ENCODE results near the gene DRD3.

DRD3 gene

GRCh38 chr3:114179575-114179974, 723 bp upstream of the DRD3 start:
- no peak for DNase-seq (ENCODE audit: low read depth)

GRCh38 chr3:114176890-114177289, 2.0 kb downstream of the DRD3 start:
- DNase-seq (ENCODE audit: low read depth) = no peak

DNA sequence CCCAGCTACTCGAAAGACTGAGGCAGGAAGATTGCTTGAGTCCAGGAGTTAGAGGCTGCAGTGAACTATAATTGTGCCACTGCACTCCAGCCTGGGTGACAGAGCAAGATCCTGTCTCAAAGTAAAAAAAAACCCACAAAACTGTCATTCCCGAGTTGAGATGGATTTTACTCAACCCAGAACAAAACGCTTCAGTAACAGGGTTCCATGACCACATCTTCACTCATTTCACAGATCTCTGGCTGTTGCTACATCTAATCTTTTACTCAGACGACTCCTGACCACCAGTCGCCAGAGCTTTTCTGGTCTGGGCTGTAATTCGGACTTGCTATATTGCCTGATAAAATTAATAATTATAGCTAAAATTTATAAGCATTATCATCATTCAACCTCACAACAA, 2.4 kb downstream of the DRD3 start:
- no peak for DNase-seq (ENCODE audit: low read depth)

GRCh38 chr3:114175204-114175987, 3.5 kb downstream of the DRD3 start:
- no peak for DNase-seq (ENCODE audit: low read depth)

- DNase-seq (ENCODE audit: low read depth) = no peak
Observed at GRCh38 chr3:114171677-114172076, 7.2 kb downstream of the DRD3 start.

DNA sequence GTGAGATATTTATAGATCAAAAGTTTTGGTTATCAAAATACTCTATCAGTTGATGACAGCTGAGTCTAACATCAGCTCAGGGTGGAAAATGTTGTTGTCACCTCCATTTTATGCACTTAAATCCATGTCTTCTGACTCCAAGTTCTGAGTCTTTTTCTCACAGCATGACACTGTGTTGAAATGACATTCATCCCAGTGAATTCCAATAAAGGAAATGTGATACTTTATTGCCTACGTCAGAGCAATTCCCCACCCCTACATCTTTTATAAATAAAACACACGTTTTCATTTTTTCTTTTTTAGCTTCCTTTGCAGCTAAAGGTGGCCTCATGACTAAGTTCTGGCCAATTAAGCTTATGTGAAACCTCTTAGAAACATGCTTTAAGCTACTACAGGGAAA, 10.7 kb downstream of the DRD3 start:
- no peak for DNase-seq (ENCODE audit: low read depth)

DNA sequence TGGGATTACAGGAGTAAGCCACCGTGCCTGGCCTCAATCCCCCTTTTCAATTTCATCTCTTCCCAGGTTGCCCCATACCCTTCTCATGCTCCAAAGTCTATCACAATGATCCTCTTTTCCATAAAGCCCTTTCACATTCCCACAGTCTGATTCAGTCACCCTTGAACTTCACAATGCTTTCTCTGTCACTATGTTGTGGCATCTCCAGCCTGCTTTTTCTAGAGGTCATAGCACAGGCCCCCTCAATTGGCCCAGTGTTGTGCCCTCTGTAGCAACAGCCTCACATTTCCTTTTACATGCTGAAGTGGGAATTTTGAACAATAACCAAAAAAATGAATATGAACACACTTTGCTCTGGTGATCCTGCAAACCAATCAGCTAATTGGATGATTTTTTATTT, 21.5 kb downstream of the DRD3 start:
- no peak for DNase-seq (ENCODE audit: low read depth)

DNA sequence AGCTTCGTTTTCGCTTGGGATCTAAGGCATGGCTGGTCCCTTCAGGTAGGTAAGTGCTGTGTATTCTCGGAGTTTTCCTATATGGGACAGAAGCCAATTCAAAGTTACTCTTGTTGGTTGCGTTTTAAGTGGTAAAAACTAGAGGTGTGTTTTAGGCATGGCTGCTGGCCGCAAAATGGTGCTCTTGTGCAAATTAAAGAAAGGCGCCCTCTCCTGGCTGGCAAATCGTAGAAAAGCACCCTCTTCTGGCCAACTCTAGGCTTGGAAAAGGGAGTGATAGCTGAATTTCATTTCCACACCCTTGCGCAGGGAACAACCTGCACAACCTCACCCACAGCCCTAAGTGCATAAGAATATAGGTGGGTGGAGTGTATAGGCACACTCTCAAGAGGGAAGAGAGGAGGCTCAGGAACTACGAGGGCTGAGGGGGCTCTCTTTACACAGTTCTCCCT, 23.5 kb downstream of the DRD3 start:
- no peak for DNase-seq (ENCODE audit: low read depth)

- DNase-seq (ENCODE audit: low read depth) = no peak
Observed at GRCh38 chr3:114154321-114154821, 24.5 kb downstream of the DRD3 start.

- DNase-seq (ENCODE audit: low read depth) = peak; percentile 52
Observed at GRCh38 chr3:114152519-114153151, 26.2 kb downstream of the DRD3 start.

DNA sequence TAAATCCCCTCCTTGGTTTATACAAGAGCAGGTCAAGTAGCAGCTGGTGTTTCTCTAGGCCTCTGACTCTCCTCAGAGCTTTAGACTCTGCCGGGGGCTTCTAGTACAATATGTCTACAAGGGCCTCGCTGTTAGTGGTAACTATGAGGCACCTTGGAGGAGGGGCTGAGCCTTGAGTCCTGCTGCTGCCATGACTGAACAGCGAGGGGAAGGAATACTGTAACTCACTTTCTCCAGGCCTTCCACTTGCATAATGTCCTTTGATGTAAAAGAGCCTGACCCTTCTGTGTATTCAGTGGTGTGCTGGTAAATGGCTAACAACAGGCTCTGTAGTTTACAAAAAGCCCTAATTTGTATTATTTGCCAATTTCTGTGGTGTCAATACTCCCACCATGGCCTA, 27.8 kb downstream of the DRD3 start:
- no peak for DNase-seq (ENCODE audit: low read depth)

- no peak for DNase-seq (ENCODE audit: low read depth)
Observed at GRCh38 chr3:114147251-114147650, 31.6 kb downstream of the DRD3 start.

- no peak for DNase-seq (ENCODE audit: low read depth)
Observed at GRCh38 chr3:114144909-114145688, 33.8 kb downstream of the DRD3 start.

GRCh38 chr3:114143817-114144216, 35.0 kb downstream of the DRD3 start:
- DNase-seq (ENCODE audit: low read depth) = no peak

GRCh38 chr3:114139836-114140235, 39.0 kb downstream of the DRD3 start:
- no peak for DNase-seq (ENCODE audit: low read depth)

DNA sequence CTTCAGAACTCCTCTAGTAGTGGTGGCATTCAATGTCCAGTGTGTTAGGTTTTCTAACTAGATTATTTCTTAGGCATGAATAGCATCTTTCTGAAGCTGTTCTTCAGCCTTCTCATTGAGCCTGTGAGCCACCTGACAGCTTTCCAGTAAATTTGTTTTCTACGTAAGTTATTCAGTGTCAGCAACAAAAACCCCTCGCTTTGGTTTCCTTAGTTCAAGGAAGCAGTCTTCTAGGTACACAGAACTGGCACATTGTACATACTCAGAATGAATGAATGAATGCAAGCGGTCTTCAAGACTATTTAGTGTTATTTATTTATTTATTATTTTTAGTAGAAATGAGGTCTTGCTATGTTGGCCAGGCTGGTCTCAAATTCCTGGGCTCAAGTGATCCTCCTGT, 44.9 kb downstream of the DRD3 start:
- no peak for DNase-seq (ENCODE audit: low read depth)

DNA sequence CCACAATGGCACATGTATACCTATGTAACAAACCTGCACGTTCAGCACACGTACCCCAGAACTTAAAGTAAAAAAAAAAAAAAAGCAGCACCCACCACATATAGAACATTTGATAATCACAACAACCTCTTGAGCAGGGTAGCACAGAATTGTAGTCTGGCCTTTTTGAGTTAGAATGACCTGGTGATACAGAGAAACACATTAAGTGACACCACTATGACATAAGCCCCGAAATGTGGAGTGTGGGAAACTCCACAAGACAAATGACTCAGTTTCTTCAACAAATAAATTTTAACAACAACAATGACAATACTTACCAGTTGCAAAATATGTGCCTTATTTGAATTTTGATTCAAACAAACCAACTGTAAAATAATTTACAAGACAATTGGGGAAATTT, 46.4 kb downstream of the DRD3 start:
- DNase-seq (ENCODE audit: low read depth) = no peak

DNA sequence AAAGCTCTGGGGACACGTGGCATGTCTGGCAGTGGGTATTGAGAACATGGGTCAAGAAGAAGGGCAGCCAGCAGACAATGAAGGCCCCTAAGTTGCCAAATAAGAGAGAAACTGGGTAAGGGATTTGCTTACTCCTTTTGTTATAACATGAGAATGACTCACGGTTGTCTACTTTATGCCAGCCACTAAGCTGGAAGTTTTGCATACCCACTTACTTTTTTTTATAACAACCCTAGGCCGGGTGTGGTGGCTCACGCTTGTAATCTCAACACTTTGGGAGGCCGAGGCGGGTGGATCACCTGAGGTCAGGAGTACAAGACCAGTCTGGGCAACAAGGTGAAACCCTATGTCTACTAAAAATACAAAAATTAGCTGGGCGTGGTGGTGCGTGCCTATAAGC, 50.0 kb downstream of the DRD3 start:
- no peak for DNase-seq (ENCODE audit: low read depth)

- DNase-seq (ENCODE audit: low read depth) = no peak
Observed at GRCh38 chr3:114128231-114128630, 50.6 kb downstream of the DRD3 start.

DNA sequence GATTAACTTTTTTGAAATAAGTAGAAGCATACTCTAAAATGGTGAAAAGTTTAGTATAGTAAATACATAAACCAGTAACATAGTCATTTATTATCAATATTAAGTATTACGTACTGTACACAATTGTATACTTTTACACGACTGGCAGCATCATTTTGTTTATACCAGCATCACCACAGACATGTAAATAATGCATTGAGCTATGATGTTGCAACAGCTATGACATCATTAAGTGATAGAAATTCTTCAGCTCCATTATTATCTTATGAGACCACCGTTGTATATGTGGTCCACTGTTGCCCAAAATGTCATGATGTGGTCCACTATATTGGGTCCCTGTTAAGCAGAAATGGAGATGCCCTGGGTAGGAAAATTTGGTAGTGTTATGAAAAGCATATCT, 51.3 kb downstream of the DRD3 start:
- no peak for DNase-seq (ENCODE audit: low read depth)

- no peak for DNase-seq (ENCODE audit: low read depth)
Observed at GRCh38 chr3:114126461-114126860, 52.4 kb downstream of the DRD3 start.

DNA sequence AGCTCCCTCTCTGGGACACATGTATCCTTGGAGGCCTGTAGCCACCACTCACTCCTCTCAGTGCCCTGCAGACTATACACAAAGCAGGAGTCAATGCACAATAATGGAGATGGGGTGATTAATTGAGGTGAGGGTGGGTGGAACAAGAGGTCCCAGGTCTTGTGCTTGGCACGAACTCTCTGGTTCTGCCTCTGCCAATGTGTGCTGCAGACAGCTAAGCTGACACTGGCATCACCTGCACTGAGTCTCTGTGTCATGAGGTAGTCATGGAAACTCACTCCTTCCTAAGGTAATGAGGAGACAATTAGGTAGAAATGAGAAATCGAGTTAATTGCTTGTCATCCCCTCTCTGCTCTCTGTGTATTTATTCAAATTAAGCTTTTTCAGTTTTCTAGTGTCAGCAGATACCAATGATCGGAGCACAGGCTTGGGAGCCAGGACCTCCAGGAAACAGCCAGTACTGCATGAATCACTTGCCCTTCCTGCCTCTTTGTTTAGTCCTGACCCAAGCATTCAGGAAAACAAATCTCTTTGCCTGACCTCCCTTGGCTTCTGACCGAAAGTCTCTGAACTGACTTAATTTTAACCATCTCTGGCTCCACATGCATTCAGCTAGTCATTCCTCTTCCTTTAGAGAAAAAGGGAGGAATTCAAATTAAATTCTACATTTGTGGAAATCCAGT, 56.7 kb downstream of the DRD3 start:
- DNase-seq (ENCODE audit: low read depth) = no peak

All from T-helper 22 cell (primary cell).